Breast epithelium (tissue), 4 donors: ENCODE results near the gene SEC24B. TPM values are rescaled to one million over a fixed set of nuclear protein-coding genes. Genes with fewer than 3 reads are reported as not detected.

Experiments
- DNase-seq, 2 donors: peaks; one replicate each; pipeline ENCODE4 v3.0.0-alpha.2; 2019; ENCODE audit warnings: low spot score in 2 of 2
- H3K27ac ChIP-seq, 2 donors: fragments of 200-600 bp; sonication (generic) in 1 of 2; one replicate each; pipeline ENCODE4 v1.5.1; 2016 to 2019; ENCODE audit warnings: mild to moderate bottlenecking in 1 of 2
- H3K27me3 ChIP-seq, 2 donors: fragments of 200-600 bp; sonication (generic) in 1 of 2; one replicate each; pipeline versions ENCODE4 v1.5.1 to v1.6.0; 2017 to 2019; ENCODE audit warnings: control low read depth in 1 of 2, mild to moderate bottlenecking in 1 of 2
- H3K36me3 ChIP-seq: fragments of 200-600 bp; one replicate; pipeline ENCODE4 v1.5.1; 2019
- H3K4me1 ChIP-seq, 2 donors: fragments of 200-600 bp; sonication (generic); one replicate each; pipeline ENCODE4 v1.5.1; 2016 to 2019; ENCODE audit warnings: control low read depth in 1 of 2
- H3K4me3 ChIP-seq, 3 donors: fragments of 200-600 bp; sonication (generic); 1 replicate in 2 of 3; 2 replicates in 1 of 3; pipeline ENCODE4 v1.5.1; 2016 to 2019; ENCODE audit warnings: mild to moderate bottlenecking in 3 of 3, moderate library complexity in 2 of 3
- H3K9me3 ChIP-seq, 2 donors: fragments of 200-600 bp; sonication (generic) in 1 of 2; one replicate each; pipeline ENCODE4 v1.5.1; 2016 to 2019; ENCODE audit warnings: control low read depth in 1 of 2
- CTCF ChIP-seq, 3 donors: fragments of 450-650 bp; IDR thresholded peaks; one replicate each; pipeline ENCODE4 v1.5.1; 2016 to 2017; ENCODE audit warnings: antibody characterized with exemption in 3 of 3, mild to moderate bottlenecking in 3 of 3, moderate library complexity in 3 of 3
- POLR2A ChIP-seq: fragments of 450-650 bp; IDR thresholded peaks from one replicate; pipeline ENCODE4 v1.6.1; 2016; ENCODE audit warnings: antibody characterized with exemption, mild to moderate bottlenecking, moderate library complexity
- POLR2AphosphoS5 ChIP-seq, 3 donors: sonication (generic); formaldehyde crosslinking; IDR thresholded peaks; one replicate each; pipeline ENCODE4 v1.6.1; 2017; ENCODE audit warnings: antibody characterized with exemption in 3 of 3
- intact Hi-C: fragments of 100-400 bp; cut with DNase I; formaldehyde crosslinking; loops from one replicate; pipeline ENCODE4 v1.15.1; 2023; ENCODE audit warnings: low total_unique reads
- total RNA-seq, 3 donors: library from RNA; depleted of rRNA; stranded (reverse); fragments of >200 nt; gene quantifications; one replicate each; pipeline ENCODE4 v1.1.0, GENCODE V29; 2016

The SEC24B gene
- total RNA-seq, 3 donors from 2014 or later: 39.2 to 51.2 (median 42.3) TPM

GRCh38 chr4:109462297-109462696, 28.7 kb downstream of the SEC24B start:
- Histone ChIP-seq H3K9me3 (peaks cover 0 to 5% of the 10 kb centered on the region in 2 donors), H3K27me3 (no peaks in the 10 kb centered on the region), H3K4me3 (no peak overlapping the region), H3K36me3 (no peaks in the 10 kb centered on the region), H3K4me1 (no peaks in the 10 kb centered on the region), H3K27ac (no peak overlapping the region)
- TF ChIP-seq POLR2A (no peak), CTCF (IDR thresholded peaks at IDR 0.05) (no peak), POLR2AphosphoS5 (IDR thresholded peaks at IDR 0.05) (no peak)
- intact Hi-C loops: no loop called here
- DNase-seq: no peak

- no peak overlapping the region for H3K4me3 ChIP-seq
- no peaks in the 10 kb centered on the region for H3K4me1 ChIP-seq
- H3K27ac ChIP-seq: no peak overlapping the region
- peaks cover 0 to under 1% of the 10 kb centered on the region in 2 donors for H3K9me3 ChIP-seq
- TF ChIP-seq CTCF (IDR thresholded peaks at IDR 0.05): no peak
- TF ChIP-seq POLR2AphosphoS5 (IDR thresholded peaks at IDR 0.05): no peak
- no peak for TF ChIP-seq POLR2A
- no peak for DNase-seq
- intact Hi-C loops: no loop called here
- no peaks in the 10 kb centered on the region for H3K36me3 ChIP-seq
- no peaks in the 10 kb centered on the region for H3K27me3 ChIP-seq
Measured at GRCh38 chr4:109462802-109463201, 29.2 kb downstream of the SEC24B start.

DNA sequence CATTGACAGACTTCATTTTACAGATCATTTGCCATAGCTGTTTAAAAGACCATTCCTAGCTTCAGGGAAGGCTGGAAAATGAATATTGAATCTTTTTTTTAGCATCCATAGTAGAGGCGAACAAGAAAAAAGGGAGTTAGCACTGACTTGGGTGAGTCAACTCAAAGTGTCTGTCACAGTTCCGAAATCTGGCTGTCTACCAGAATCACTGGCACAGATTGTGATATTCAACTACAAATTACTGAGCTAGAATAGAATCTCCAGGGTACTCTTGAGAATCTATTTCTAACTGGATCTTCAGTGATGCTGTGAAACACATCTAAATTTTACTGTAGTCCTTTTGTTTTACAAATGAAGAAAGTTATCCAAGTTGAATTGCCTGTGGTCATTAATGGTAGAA, 31.5 kb downstream of the SEC24B start:
- no peak for TF ChIP-seq CTCF (IDR thresholded peaks at IDR 0.05)
- TF ChIP-seq POLR2A: no peak
- TF ChIP-seq POLR2AphosphoS5 (IDR thresholded peaks at IDR 0.05): no peak
- Histone ChIP-seq H3K36me3 (no peaks in the 10 kb centered on the region), H3K4me3 (no peak overlapping the region), H3K27me3 (no peaks in the 10 kb centered on the region), H3K9me3 (no peaks in the 10 kb centered on the region), H3K27ac (no peak overlapping the region), H3K4me1 (no peaks in the 10 kb centered on the region)
- intact Hi-C loops: no loop called here
- DNase-seq: no peak

GRCh38 chr4:109469915-109470314, 36.3 kb downstream of the SEC24B start:
- no peaks in the 10 kb centered on the region for H3K4me1 ChIP-seq

GRCh38 chr4:109472343-109472761, 38.7 kb downstream of the SEC24B start:
- H3K4me1 ChIP-seq: no peaks in the 10 kb centered on the region
- no peaks in the 10 kb centered on the region for H3K27me3 ChIP-seq
- no peak for DNase-seq
- no peaks in the 10 kb centered on the region for H3K9me3 ChIP-seq
- intact Hi-C loops: no loop called here
- no peak overlapping the region for H3K27ac ChIP-seq
- no peak overlapping the region for H3K4me3 ChIP-seq
- no peaks in the 10 kb centered on the region for H3K36me3 ChIP-seq
- TF ChIP-seq CTCF (IDR thresholded peaks at IDR 0.05) (no peak), POLR2A (no peak), POLR2AphosphoS5 (IDR thresholded peaks at IDR 0.05) (no peak)

More at GRCh38 chr4:109469915-109470314, 36.3 kb downstream of the SEC24B start:
- Histone ChIP-seq H3K36me3 (no peaks in the 10 kb centered on the region), H3K4me3 (no peak overlapping the region), H3K9me3 (no peaks in the 10 kb centered on the region), H3K27ac (no peak overlapping the region), H3K27me3 (no peaks in the 10 kb centered on the region)
- TF ChIP-seq POLR2A: no peak
- TF ChIP-seq POLR2AphosphoS5 (IDR thresholded peaks at IDR 0.05): no peak
- no peak for TF ChIP-seq CTCF (IDR thresholded peaks at IDR 0.05)
- DNase-seq: no peak
- intact Hi-C loops: no loop called here
